Naive thymus-derived CD4-positive, alpha-beta T cell (primary cell): ENCODE measurements around the gene SRGAP2B. TPM values are rescaled to one million over a fixed set of nuclear protein-coding genes. Genes with fewer than 3 reads are reported as not detected.
"Not testable (repeated sequence)": the region's sequence is repeated elsewhere in the genome, so short reads cannot be mapped to it uniquely, and the experiment has no call there.

Experiments
- ATAC-seq: fragments of 150-1000 bp; cut with Tn5 transposase; 2 replicates; pipeline ENCODE4 v1.10.0; 2021; ENCODE audit warnings: mild to moderate bottlenecking, moderate library complexity
- CTCF ChIA-PET: fragments of 350-600 bp; sonication (Branson Sonifier 250); formaldehyde crosslinking; loops from one replicate; lab custom pipeline; 2021; ENCODE audit warnings: antibody characterized with exemption; lab: Charles Lee
- POLR2A ChIA-PET: fragments of 350-600 bp; sonication (Branson Sonifier 250); formaldehyde crosslinking; loops from one replicate; lab custom pipeline; 2021; ENCODE audit warnings: antibody characterized with exemption, inconsistent platforms; lab: Charles Lee
- DNase-seq, 9 donors: peaks; one replicate each; pipeline versions ENCODE4 v3.0.0 to v3.0.0-alpha.2; 2020 to 2022; ENCODE audit warnings: mixed read lengths in 1 of 9
- H3K27ac ChIP-seq: one replicate; pipeline ENCODE4 v1.7.0; 2013; ENCODE audit warnings: mild to moderate bottlenecking, low read depth, low read length, moderate library complexity
- H3K27me3 ChIP-seq, 2 donors: one replicate each; pipeline ENCODE4 v1.7.0; 2013; ENCODE audit warnings: low read length in 2 of 2, mild to moderate bottlenecking in 2 of 2, moderate library complexity in 2 of 2; ENCODE audit not compliant: control insufficient read depth in 2 of 2, insufficient read depth in 2 of 2
- H3K36me3 ChIP-seq, 3 experiments: 1 replicate in 2 of 3; 2 replicates in 1 of 3; pipeline ENCODE4 v1.7.0; 2013; ENCODE audit warnings: low read length in 3 of 3, mild to moderate bottlenecking in 3 of 3, moderate library complexity in 1 of 3; ENCODE audit not compliant: insufficient read depth in 3 of 3, control insufficient read depth in 2 of 3
- H3K4me1 ChIP-seq, 2 donors: one replicate each; pipeline ENCODE4 v1.7.0; 2013; ENCODE audit warnings: low read length in 2 of 2, mild to moderate bottlenecking in 2 of 2, moderate library complexity in 1 of 2; ENCODE audit not compliant: control insufficient read depth in 2 of 2, insufficient read depth in 2 of 2
- H3K4me3 ChIP-seq: 2 replicates; pipeline ENCODE4 v1.7.0; 2013; ENCODE audit warnings: mild to moderate bottlenecking, low read length
- H3K9me3 ChIP-seq, 3 experiments: 1 replicate in 2 of 3; 2 replicates in 1 of 3; pipeline ENCODE4 v1.7.0; 2013; ENCODE audit warnings: low read length in 3 of 3; ENCODE audit not compliant: control insufficient read depth in 2 of 3
- H3K27ac Mint-ChIP-seq, 9 donors: one replicate each; pipeline ENCODE4 v1.8.0; 2020 to 2022; ENCODE audit warnings: mixed read lengths in 9 of 9, mild to moderate bottlenecking in 8 of 9, moderate library complexity in 5 of 9, inconsistent platforms in 2 of 9
- H3K27me3 Mint-ChIP-seq, 5 donors: one replicate each; pipeline ENCODE4 v1.8.0; 2021 to 2022; ENCODE audit warnings: mixed read lengths in 5 of 5, mild to moderate bottlenecking in 1 of 5
- H3K36me3 Mint-ChIP-seq, 5 donors: one replicate each; pipeline ENCODE4 v1.8.0; 2020 to 2022; ENCODE audit warnings: mixed read lengths in 5 of 5, mild to moderate bottlenecking in 3 of 5, inconsistent platforms in 1 of 5
- H3K4me1 Mint-ChIP-seq, 7 donors: one replicate each; pipeline ENCODE4 v1.8.0; 2020 to 2022; ENCODE audit warnings: mixed read lengths in 7 of 7, mild to moderate bottlenecking in 3 of 7, inconsistent platforms in 1 of 7
- H3K4me3 Mint-ChIP-seq, 10 donors: one replicate each; pipeline ENCODE4 v1.8.0; 2020 to 2022; ENCODE audit warnings: mild to moderate bottlenecking in 10 of 10, mixed read lengths in 10 of 10, moderate library complexity in 6 of 10, inconsistent platforms in 2 of 10
- H3K9me3 Mint-ChIP-seq, 11 donors: one replicate each; pipeline ENCODE4 v1.8.0; 2020 to 2022; ENCODE audit warnings: mixed read lengths in 11 of 11, mild to moderate bottlenecking in 4 of 11, inconsistent platforms in 1 of 11, moderate library complexity in 1 of 11
- intact Hi-C, 2 donors: fragments of 100-400 bp; cut with micrococcal nuclease; formaldehyde crosslinking; loops; one replicate each; pipeline ENCODE4 v1.15.1; 2023
- polyA plus RNA-seq, 2 donors: library from polyadenylated mRNA; unstranded; fragments of 300-500 nt; fragmentation: Illumina TruSeq; gene quantifications; one replicate each; pipeline ENCODE4 v1.2.3, GENCODE V29; 2021
- total RNA-seq, 6 experiments: library from RNA in 5 of 6; stranded (reverse) in 5 of 6; gene quantifications; 1 replicate in 5 of 6; 2 replicates in 1 of 6; pipeline ENCODE4 v1.2.3 and lab custom pipeline; 2021 to 2026

SRGAP2B gene
- total and polyA plus RNA-seq, 7 experiments from 2014 or later, result 0.85 to 37.3 (median 18.1) TPM

DNA sequence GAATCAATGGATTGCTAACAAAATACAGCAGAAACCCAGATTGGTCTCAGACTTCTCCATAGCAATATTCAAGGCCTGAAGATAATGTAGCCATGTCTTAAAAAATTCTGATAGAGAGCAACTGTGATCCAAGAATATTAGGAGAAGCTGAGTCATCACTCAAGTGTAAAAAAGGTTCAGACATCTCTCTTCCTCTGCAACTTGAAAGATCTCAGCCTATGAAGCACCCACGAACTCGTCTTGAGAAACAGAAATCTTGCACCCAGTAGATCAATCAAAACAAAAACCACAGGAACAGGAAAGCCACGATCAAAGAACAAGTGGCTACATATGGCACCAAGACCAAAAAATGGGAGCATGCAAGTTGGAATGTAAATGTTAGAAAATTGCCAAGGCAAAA lies 85.2 kb downstream of the SRGAP2B start:
- H3K4me1 Mint-ChIP-seq, H3K36me3 Mint-ChIP-seq, intact Hi-C loops, H3K36me3 ChIP-seq, POLR2A ChIA-PET, H3K27me3 Mint-ChIP-seq, H3K9me3 ChIP-seq, CTCF ChIA-PET, H3K27ac ChIP-seq, H3K4me1 ChIP-seq, H3K27me3 ChIP-seq, H3K9me3 Mint-ChIP-seq, H3K4me3 ChIP-seq: not testable (repeated sequence)
- Mint-ChIP-seq H3K27ac (peak overlapping the region in 1 of 9 donors; percentile 71), H3K4me3 (peak overlapping the region in 9 of 10 donors; percentile 47 to 73 (median 63))
- ATAC-seq, result peak; percentile 61
- DNase-seq, result peak in 6 of 9 donors; percentile 0 to 15 (median 8)

DNA sequence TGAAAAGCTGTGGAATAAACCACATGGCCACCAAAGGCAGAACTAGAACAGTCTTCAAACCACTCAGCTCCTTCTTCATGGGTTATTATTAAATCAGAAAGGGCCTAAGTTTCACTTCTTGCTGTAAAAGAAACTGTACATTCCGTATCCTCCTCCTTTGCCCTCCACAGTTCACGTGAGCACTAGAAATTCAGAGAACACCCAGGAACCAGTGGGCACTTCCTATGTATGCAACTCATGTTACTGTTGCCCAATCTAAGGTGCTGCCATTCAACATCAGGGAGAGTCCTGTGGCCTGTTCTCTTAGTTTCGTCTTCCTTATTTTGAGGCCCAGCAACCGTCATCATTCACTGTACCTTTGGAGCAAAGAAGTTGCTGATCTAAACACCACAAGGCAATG lies 86.7 kb downstream of the SRGAP2B start:
- H3K27ac ChIP-seq, H3K4me1 ChIP-seq, H3K36me3 ChIP-seq, CTCF ChIA-PET, H3K27ac Mint-ChIP-seq, H3K9me3 ChIP-seq, H3K36me3 Mint-ChIP-seq, H3K4me3 ChIP-seq, POLR2A ChIA-PET, H3K4me1 Mint-ChIP-seq, H3K27me3 ChIP-seq, H3K27me3 Mint-ChIP-seq, H3K9me3 Mint-ChIP-seq, intact Hi-C loops, DNase-seq, H3K4me3 Mint-ChIP-seq: not testable (repeated sequence)
- ATAC-seq, result peak; percentile 82

DNA sequence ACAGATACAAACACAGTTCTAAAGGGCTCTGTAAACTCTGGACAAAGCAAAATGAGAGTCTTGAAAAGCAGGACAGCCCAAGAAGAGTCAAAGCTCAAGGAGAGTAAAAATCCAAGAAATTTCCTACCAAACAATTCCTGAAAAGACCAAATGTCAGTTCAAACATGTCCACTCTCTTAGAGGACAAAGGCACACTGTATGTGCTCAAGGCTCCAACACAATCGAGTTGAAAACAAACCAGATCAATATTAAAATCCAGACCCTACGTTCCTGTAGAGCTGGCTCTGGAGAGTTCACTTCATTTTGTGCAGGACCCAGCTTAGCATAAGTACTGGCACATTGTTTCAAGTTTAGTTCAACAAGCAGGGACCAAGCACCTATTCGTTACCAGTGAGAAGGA lies 90.0 kb downstream of the SRGAP2B start:
- H3K4me3 ChIP-seq, intact Hi-C loops, H3K36me3 Mint-ChIP-seq, H3K9me3 Mint-ChIP-seq, H3K27ac Mint-ChIP-seq, H3K27me3 Mint-ChIP-seq, H3K27me3 ChIP-seq, H3K4me3 Mint-ChIP-seq, H3K27ac ChIP-seq, H3K36me3 ChIP-seq, CTCF ChIA-PET, H3K4me1 ChIP-seq, POLR2A ChIA-PET, ATAC-seq, H3K4me1 Mint-ChIP-seq, H3K9me3 ChIP-seq, DNase-seq: not testable (repeated sequence)

DNA sequence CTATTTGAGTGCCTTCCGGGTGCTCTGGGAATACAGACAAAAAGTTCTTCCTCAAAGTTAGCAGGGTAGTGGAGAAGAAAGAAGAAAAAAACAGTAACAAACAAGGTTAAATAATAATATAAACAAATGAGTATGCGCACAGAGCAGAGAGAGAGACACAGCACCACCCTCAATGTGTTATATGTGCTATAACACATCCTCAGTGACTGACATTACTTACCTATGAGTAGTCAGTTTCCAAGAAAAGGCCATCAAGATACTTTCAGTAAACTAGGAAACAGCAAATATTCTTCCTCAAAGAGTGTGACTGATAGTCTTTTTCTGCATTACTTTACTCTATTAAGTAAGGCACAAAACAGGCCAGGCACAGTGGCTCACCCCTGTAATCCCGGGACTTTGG lies 93.7 kb downstream of the SRGAP2B start:
- H3K27ac ChIP-seq, intact Hi-C loops, DNase-seq, H3K27ac Mint-ChIP-seq, H3K4me1 Mint-ChIP-seq, ATAC-seq, H3K27me3 Mint-ChIP-seq, H3K36me3 ChIP-seq, H3K36me3 Mint-ChIP-seq, H3K4me1 ChIP-seq, H3K9me3 ChIP-seq, H3K9me3 Mint-ChIP-seq, POLR2A ChIA-PET, H3K27me3 ChIP-seq, H3K4me3 Mint-ChIP-seq, CTCF ChIA-PET, H3K4me3 ChIP-seq: not testable (repeated sequence)

DNA sequence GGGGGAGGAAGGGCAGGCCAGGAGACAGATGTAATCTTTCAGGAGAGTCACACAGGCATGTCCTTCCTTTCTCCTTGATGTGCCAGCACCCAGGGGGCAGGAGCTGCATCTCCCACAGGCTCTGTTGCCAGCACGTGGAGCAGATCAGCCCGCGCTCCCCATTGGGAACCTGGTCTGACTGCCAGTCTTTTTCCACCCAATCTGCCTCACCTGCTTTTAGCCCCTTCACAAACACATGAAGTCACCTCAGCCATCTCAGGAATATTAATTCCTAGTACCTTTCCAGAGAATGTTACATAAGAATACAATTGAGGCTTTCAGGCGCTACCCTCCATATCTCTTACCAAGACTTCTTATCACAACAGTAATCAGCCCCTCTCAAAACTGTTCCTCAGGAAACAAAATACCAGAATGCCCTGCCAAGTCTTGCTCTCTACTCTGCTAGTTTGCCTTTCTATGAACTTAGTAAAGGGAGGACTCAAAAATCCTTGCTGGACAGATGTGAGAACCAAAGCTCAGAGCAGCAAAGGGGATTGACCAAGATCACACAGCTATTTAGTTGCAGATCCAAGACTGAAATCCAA lies 94.3 kb downstream of the SRGAP2B start:
- ATAC-seq, H3K4me3 Mint-ChIP-seq, H3K9me3 ChIP-seq, POLR2A ChIA-PET, intact Hi-C loops, H3K27me3 Mint-ChIP-seq, DNase-seq, H3K36me3 Mint-ChIP-seq, CTCF ChIA-PET, H3K27ac ChIP-seq, H3K27me3 ChIP-seq, H3K4me3 ChIP-seq, H3K36me3 ChIP-seq, H3K4me1 ChIP-seq, H3K4me1 Mint-ChIP-seq, H3K27ac Mint-ChIP-seq, H3K9me3 Mint-ChIP-seq: not testable (repeated sequence)

DNA sequence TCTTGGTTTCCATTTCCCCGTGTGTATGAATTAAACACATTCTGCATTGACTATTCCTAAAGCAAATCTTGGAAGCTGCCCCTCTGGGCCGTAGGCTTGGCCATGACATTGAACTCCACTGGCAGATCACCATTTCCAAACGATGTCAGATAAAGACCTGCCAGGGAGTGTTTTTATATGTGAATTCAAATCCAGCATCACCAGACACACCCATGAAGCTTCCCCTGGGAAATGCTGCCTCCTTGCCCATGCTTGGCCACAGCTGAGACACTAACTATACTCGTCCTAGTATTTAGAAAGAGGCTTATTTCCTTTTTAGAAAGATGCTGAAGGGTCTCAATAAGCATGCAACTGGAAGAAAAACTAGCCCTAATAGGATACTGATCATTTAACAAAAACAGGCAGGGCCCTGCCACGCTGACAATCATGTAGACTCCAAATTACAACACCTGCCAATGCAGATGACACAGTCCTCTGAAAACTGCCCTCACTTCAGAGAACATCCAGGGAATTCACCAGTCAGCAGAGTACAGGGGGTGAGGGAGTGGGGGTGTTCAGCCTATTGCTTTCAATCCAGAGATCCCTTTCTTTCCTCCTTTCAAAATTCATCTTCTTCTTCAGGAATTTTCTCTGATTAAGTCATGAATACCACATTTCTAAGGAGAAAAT lies 94.9 kb downstream of the SRGAP2B start:
- H3K4me1 ChIP-seq, H3K9me3 Mint-ChIP-seq, DNase-seq, H3K36me3 Mint-ChIP-seq, ATAC-seq, H3K4me1 Mint-ChIP-seq, POLR2A ChIA-PET, H3K27ac Mint-ChIP-seq, intact Hi-C loops, H3K9me3 ChIP-seq, H3K27me3 Mint-ChIP-seq, H3K4me3 ChIP-seq, H3K4me3 Mint-ChIP-seq, H3K36me3 ChIP-seq, CTCF ChIA-PET, H3K27ac ChIP-seq, H3K27me3 ChIP-seq: not testable (repeated sequence)

DNA sequence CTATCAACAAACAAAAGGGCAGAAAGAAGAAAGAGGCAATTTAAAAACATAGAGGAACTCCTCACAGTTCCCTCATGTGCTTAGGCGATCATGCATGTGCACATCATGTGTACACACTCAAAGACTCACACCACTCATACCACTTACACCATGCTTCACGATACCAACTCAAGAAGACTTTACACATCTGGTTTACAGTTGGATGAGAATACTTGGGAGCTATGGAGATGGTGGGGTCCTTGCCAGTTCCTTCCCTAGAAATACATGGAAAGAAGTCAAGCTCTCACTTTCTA lies 96.2 kb downstream of the SRGAP2B start:
- H3K27me3 ChIP-seq, H3K4me3 ChIP-seq, H3K27me3 Mint-ChIP-seq, H3K4me1 Mint-ChIP-seq, intact Hi-C loops, H3K36me3 ChIP-seq, H3K9me3 Mint-ChIP-seq, H3K27ac Mint-ChIP-seq, H3K9me3 ChIP-seq, H3K4me3 Mint-ChIP-seq, POLR2A ChIA-PET, CTCF ChIA-PET, H3K27ac ChIP-seq, DNase-seq, ATAC-seq, H3K4me1 ChIP-seq, H3K36me3 Mint-ChIP-seq: not testable (repeated sequence)
